K562 (cell line): ENCODE measurements around the gene SPINK8. TPM values are rescaled to one million over a fixed set of nuclear protein-coding genes. Genes with fewer than 3 reads are reported as not detected.

ENCODE experiments used
- ATAC-seq: fragments of 200-7000 bp; cut with Tn5 transposase; 3 replicates; pipeline ENCODE4 v1.9.1; 2020; ENCODE audit warnings: moderate library complexity
- BruUV-seq: library from RNA; stranded (reverse); fragments of 400-500 nt; replicated peaks from 2 replicates; lab custom pipeline; 2021; lab: Mats Ljungman, UMichigan
- CTCF ChIA-PET: fragments of 300-600 bp; formaldehyde crosslinking; extraction: SDS; loops from one replicate; lab custom pipeline; 2021; ENCODE audit warnings: low intra/inter-chr PET ratio; lab: Yijun Ruan, JAX
- POLR2A ChIA-PET: fragments of 300-600, 350-650 bp; sonication (Branson Sonifier 250); formaldehyde crosslinking; extraction: SDS; loops from one replicate; lab custom pipeline; 2021; ENCODE audit warnings: antibody characterized with exemption, inconsistent platforms; lab: Yijun Ruan, JAX
- DNase-seq, 4 experiments: peaks; one replicate each; pipeline versions ENCODE4 v3.0.0 to v3.0.0-alpha.2; 2011 to 2018; ENCODE audit warnings: low spot score in 3 of 4, mixed read lengths in 3 of 4; ENCODE audit errors: extremely low read depth in 1 of 4
- FAIRE-seq: peaks from 2 replicates; lab custom pipeline; 2011; peaks lifted over from hg19 to GRCh38; lab: Jason Lieb, UNC
- H2AFZ ChIP-seq: 2 replicates; pipeline ENCODE4 v1.6.0; 2011; ENCODE audit warnings: low read depth, low read length, control low read depth, inconsistent platforms
- H3K27ac ChIP-seq: fragments of 200-600 bp; 3 replicates; pipeline ENCODE4 v1.8.0; 2011; ENCODE audit warnings: low read depth, mild to moderate bottlenecking, control low read depth, inconsistent platforms, low read length, moderate library complexity, mixed read lengths; ENCODE audit errors: extremely low read depth
- H3K27me3 ChIP-seq, 2 experiments: fragments of 300-600 bp in 1 of 2; 2 replicates in 1 of 2; 3 replicates in 1 of 2; pipeline versions ENCODE4 v1.6.0 to v1.8.0; 2011; ENCODE audit warnings: inconsistent platforms in 2 of 2, low read length in 2 of 2, mild to moderate bottlenecking in 1 of 2, mixed read lengths in 1 of 2, moderate library complexity in 1 of 2; ENCODE audit not compliant: control insufficient read depth in 2 of 2, insufficient read depth in 2 of 2
- H3K36me3 ChIP-seq: fragments of 300-600 bp; 3 replicates; pipeline ENCODE4 v1.8.0; 2011; ENCODE audit warnings: mild to moderate bottlenecking, low read length, inconsistent platforms; ENCODE audit not compliant: control insufficient read depth, insufficient read depth
- H3K4me1 ChIP-seq, 2 experiments: fragments of 200-600 bp in 1 of 2; replicated peaks in 1 of 2; 2 replicates in 1 of 2; 3 replicates in 1 of 2; pipeline versions ENCODE4 v1.5.1 to v1.8.0; 2011; ENCODE audit warnings: inconsistent platforms in 2 of 2, low read length in 2 of 2, mild to moderate bottlenecking in 1 of 2, mixed read lengths in 1 of 2, moderate library complexity in 1 of 2; ENCODE audit not compliant: control insufficient read depth in 2 of 2, insufficient read depth in 2 of 2
- H3K4me2 ChIP-seq: 2 replicates; pipeline ENCODE4 v1.6.1; 2011; ENCODE audit warnings: low read length, control low read depth, inconsistent platforms, mixed read lengths; ENCODE audit not compliant: insufficient read depth
- H3K4me3 ChIP-seq: fragments of 200-600 bp; sonication (generic), shearing (Covaris generic); 2 replicates; pipeline ENCODE4 v1.5.1; 2016; ENCODE audit warnings: control low read depth, inconsistent platforms
- H3K79me2 ChIP-seq: fragments of 200-600 bp; 3 replicates; pipeline ENCODE4 v1.8.0; 2011; ENCODE audit warnings: low read length, inconsistent platforms; ENCODE audit not compliant: control insufficient read depth, insufficient read depth
- H3K9ac ChIP-seq, 2 experiments: 2 replicates each; pipeline versions ENCODE4 v1.6.0 to v1.6.1; 2011; ENCODE audit warnings: low read depth in 2 of 2, low read length in 2 of 2, control low read depth in 1 of 2, inconsistent platforms in 1 of 2, mild to moderate bottlenecking in 1 of 2, mixed read lengths in 1 of 2; ENCODE audit not compliant: insufficient read depth in 1 of 2
- H3K9me1 ChIP-seq: one replicate; pipeline ENCODE4 v1.6.0; 2011; ENCODE audit warnings: inconsistent platforms, mild to moderate bottlenecking, low read length, moderate library complexity; ENCODE audit not compliant: control insufficient read depth, insufficient read depth
- H3K9me3 ChIP-seq: replicated peaks from 2 replicates; pipeline ENCODE4 v1.5.1; 2011; ENCODE audit warnings: low read depth, low read length, inconsistent platforms; ENCODE audit not compliant: control insufficient read depth, insufficient read depth
- H4K20me1 ChIP-seq: replicated peaks from 2 replicates; pipeline ENCODE4 v1.6.1; 2011; ENCODE audit warnings: low read length, inconsistent platforms, mixed read lengths; ENCODE audit not compliant: control insufficient read depth, insufficient read depth
- AFF1 ChIP-seq, 2 experiments: fragments of 450-650 bp; IDR thresholded peaks; 2 replicates each; pipeline ENCODE4 v1.6.1; 2018; ENCODE audit warnings: mild to moderate bottlenecking in 2 of 2, low read depth in 1 of 2; ENCODE audit not compliant: partially characterized antibody in 2 of 2
- IFI16 ChIP-seq: fragments of 250-450 bp; sonication (Bioruptor Pico); IDR thresholded peaks from 2 replicates; pipeline ENCODE4 v2.1.2; 2022; ENCODE audit warnings: mild to moderate bottlenecking, inconsistent platforms
- KDM1A ChIP-seq, 2 experiments: fragments of 450-650 bp; IDR thresholded peaks; 2 replicates each; pipeline ENCODE4 v1.6.1; 2016; ENCODE audit warnings: mild to moderate bottlenecking in 2 of 2
- NCOR1 ChIP-seq: fragments of 450-650 bp; IDR thresholded peaks from 2 replicates; pipeline ENCODE4 v1.6.1; 2016; ENCODE audit warnings: mild to moderate bottlenecking, moderate library complexity
- SRSF9 ChIP-seq: fragments of 200-400 bp; formaldehyde crosslinking; IDR thresholded peaks from 2 replicates; pipeline ENCODE4 v1.6.1; 2017; ENCODE audit warnings: low read depth, low read length, borderline replicate concordance
- ZNF280B ChIP-seq: fragments of 250-450 bp; sonication (Bioruptor Pico); IDR thresholded peaks from 2 replicates; pipeline ENCODE4 v1.5.1; 2021; ENCODE audit warnings: mild to moderate bottlenecking
- WGBS: fragments of 100-300 bp; shearing (Covaris generic); methylation state at CpG from one replicate; pipeline ENCODE4 v1.1.6; 2016; ENCODE audit warnings: low coverage, mixed read lengths; ENCODE audit not compliant: insufficient coverage; ENCODE audit errors: missing lambda C conversion rate; 5-methylcytosine and 5-hydroxymethylcytosine counted together
- in situ Hi-C: fragments of 300-500 bp; cut with MboI; formaldehyde crosslinking; loops from 4 replicates; pipeline ENCODE4 v1.15.0; 2018; ENCODE audit warnings: inconsistent platforms, mixed read lengths
- intact Hi-C: fragments of 100-400 bp; cut with micrococcal nuclease; formaldehyde crosslinking; loops from 2 replicates; pipeline ENCODE4 v1.14.2; 2022
- polyA plus RNA-seq, 8 experiments: library from polyadenylated mRNA; depleted of rRNA in 4 of 8; stranded (reverse) in 5 of 8; unstranded in 3 of 8; fragments of >200 nt; fragmentation: Nextera tagmentation in 2 of 8; fragmentation: Illumina TruSeq in 1 of 8; extraction: Ambion mirVana in 2 of 8; extraction: Trizol in 1 of 8; gene quantifications; 2 replicates each; pipeline versions ENCODE4 v1.2.1 to v1.2.3, GENCODE V29; 2011 to 2014; ENCODE audit warnings: inconsistent platforms in 1 of 8, missing spikeins in 1 of 8
- total RNA-seq, 7 experiments: library from RNA; depleted of rRNA in 6 of 7; stranded (reverse); fragments of >200 nt in 6 of 7; fragmentation: Illumina TruSeq in 2 of 7; extraction: Trizol in 2 of 7; gene quantifications; 2 replicates each; pipeline versions ENCODE4 v1.2.1 to v1.2.3, GENCODE V29; 2011 to 2021; ENCODE audit warnings: low replicate concordance in 1 of 7

Gene SPINK8
- total and polyA plus RNA-seq, 9 of the 15 experiments (the other 6 are each of a cell fraction or from before 2014, with no cell fraction given): not detected

GRCh38 chr3:48276911-48277641 is 56.4 kb downstream of the SPINK8 start:
- Histone ChIP-seq H3K36me3 (no peaks in the 10 kb centered on the region), H3K27ac (no peak overlapping the region), H3K4me1 (no peaks in the 10 kb centered on the region), H3K9me3 (peaks cover 4% of the 10 kb centered on the region; the same call in 1 of the 2 replicates), H3K4me3 (no peak overlapping the region), H4K20me1 (no peaks in the 10 kb centered on the region), H3K79me2 (no peaks in the 10 kb centered on the region), H3K9ac (no peak overlapping the region), H3K9me1 (no peaks in the 10 kb centered on the region), H3K27me3 (no peaks in the 10 kb centered on the region), H2AFZ (no peak overlapping the region), H3K4me2 (no peak overlapping the region)
- intact Hi-C loops: loop anchor here (10.0 kb wide), 2 partner anchors 82 to 278 kb away; partner anchors contain the start of gene PFKFB4
- WGBS: 70% methylated on average over 3 of the region's 7 CpGs
- TF ChIP-seq KDM1A (IDR thresholded peaks at IDR 0.05): no peak
- no peak for TF ChIP-seq NCOR1
- no peak for TF ChIP-seq ZNF280B (CRISPR knock-in tag)
- TF ChIP-seq SRSF9: no peak
- no peak for TF ChIP-seq IFI16 (CRISPR knock-in tag)
- TF ChIP-seq AFF1 (IDR thresholded peaks at IDR 0.05; ENCODE audit: low read depth in 1 of 2, partially characterized antibody in 2 of 2): no peak
- no TSS peak for BruUV-seq
- ATAC-seq: no peak
- FAIRE-seq: no peak
- POLR2A ChIA-PET: interaction anchor here (0.8 kb wide), 1 partner anchor 16 kb away, joined by 3 read pairs; no protein-coding TSS in a partner anchor
- CTCF ChIA-PET: no interaction called here
- no peak for DNase-seq
- in situ Hi-C loops: no loop called here
